ENCODE results near the gene ANXA5.

ANXA5 gene

DNA sequence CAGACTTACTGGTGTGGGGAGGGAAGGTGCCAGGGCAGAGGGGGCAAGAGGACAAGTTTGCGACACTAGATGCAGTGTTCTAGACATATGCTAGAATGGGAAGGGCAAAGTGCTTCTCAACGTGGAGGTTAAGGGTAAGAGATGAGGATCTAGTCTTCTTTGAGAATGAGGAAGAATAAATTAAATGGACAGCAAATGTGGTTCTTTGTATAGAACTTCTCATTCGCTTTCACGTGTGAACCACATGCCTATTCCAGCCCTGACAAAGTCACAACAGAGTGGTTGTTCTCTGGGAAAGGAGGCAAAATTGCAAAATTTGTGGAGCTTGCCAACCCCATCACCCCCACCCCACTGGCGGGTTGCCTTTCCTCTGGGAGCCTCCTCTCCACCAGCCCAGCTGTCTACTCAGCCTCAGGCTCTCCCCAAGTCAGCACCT lies 1.5 kb upstream of the ANXA5 start:
- no peak for TF ChIP-seq GATA3 (IDR thresholded peaks at IDR 0.05; ENCODE audit: low read depth, low read length)
- TF ChIP-seq GATA2 (IDR thresholded peaks at IDR 0.05; ENCODE audit: low read depth, low read length): no peak

DNA sequence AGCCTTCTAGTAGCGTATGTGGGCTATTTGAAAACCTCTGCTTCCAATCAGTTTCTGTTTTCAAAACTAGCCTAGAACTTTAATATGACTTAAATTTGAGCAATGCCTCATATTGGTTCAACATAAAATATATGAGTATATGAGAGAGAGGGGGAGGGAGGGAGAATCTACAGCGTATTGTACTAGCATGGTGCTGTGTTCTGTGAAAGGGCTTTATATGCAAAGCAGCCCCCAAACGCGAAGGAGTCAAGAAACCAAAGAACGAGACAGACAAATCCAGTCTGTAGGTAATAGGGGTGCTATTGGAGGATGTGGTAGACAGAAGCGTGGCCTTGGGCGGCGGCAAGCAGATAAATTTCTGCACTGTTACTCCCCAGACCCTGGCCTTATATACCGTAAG lies 784 bp upstream of the ANXA5 start:
- TF ChIP-seq GATA2 (IDR thresholded peaks at IDR 0.05; ENCODE audit: low read depth, low read length) (no peak), GATA3 (IDR thresholded peaks at IDR 0.05; ENCODE audit: low read depth, low read length) (no peak)

DNA sequence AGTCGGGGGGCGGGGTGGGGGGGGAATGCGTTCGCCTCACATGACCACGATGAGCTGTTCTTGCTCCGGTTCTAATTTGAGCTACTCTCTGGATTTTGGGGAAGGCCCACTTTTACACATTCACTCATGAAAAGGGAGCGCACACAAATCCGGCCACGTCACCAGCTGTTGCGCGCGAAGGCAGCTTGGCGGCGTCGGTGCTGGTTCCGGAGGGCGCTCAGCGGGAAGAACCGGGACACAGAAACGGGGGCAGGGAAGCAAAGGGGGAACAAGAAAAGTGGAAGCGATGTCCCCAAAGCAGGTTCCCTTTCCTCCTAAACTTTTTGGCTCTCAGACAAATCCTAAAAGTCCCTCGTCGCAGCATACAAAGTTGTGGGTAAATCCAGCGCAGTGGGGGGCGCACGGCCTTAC lies 605 bp downstream of the ANXA5 start:
- TF ChIP-seq GATA3 (IDR thresholded peaks at IDR 0.05; ENCODE audit: low read depth, low read length) (no peak), GATA2 (IDR thresholded peaks at IDR 0.05; ENCODE audit: low read depth, low read length) (no peak)

DNA sequence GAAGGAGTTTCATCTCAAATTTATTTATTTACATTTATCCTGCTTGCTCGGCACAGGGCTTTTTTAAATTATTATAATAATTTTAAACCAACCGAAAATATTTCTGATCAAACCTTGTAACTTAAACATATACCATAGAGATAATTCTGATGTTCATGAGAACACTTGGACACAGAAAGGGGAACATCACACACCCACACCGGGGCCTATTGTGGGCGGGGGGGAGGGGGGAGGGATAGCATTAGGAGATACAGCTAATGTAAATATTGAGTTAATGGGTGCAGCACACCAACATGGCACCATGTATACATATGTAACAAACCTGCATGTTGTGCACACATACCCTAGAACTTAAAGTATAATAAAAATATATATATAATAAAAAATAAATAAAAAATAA lies 2.9 kb downstream of the ANXA5 start:
- TF ChIP-seq GATA2 (IDR thresholded peaks at IDR 0.05; ENCODE audit: low read depth, low read length): no peak
- no peak for TF ChIP-seq GATA3 (IDR thresholded peaks at IDR 0.05; ENCODE audit: low read depth, low read length)

DNA sequence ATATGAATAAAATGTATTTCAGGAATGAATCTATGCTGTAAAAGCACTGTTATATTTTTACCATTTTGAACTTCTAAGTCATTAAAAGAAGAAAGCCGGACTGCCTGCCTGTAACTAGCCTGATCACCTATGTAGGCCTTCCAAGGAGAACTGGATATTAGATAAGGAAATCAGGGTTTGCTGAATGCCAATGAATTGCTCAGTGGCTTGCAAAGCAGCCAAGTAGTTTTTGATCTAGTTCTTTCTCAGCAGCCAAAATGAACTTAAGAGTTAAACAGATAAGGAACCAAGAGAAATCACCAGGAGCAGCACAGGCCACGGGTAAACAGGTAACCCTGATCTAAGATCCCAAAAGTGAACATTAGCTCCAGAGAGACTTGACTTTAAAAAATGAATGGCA lies 3.3 kb downstream of the ANXA5 start:
- TF ChIP-seq GATA3 (IDR thresholded peaks at IDR 0.05; ENCODE audit: low read depth, low read length) (no peak), GATA2 (IDR thresholded peaks at IDR 0.05; ENCODE audit: low read depth, low read length) (no peak)

DNA sequence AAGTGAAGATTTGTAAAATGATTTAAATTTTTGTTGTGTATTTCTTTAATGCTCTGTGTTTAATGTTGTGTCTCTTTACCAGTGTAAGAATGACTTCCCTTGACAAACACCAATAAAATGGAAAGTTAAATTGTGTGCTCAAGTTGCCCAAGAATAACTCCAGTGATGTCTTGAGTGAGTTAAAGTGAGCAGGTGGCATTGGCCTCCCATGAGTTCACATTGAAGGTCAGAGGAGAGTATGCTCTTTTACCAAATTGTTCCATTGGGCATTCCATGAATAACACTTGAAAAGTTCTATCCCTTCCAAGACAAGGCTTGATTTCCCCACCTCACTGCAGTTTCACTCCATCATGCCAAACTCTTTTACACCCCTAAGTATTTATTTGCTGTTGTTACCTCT lies 4.5 kb downstream of the ANXA5 start:
- TF ChIP-seq GATA3 (IDR thresholded peaks at IDR 0.05; ENCODE audit: low read depth, low read length) (no peak), GATA2 (IDR thresholded peaks at IDR 0.05; ENCODE audit: low read depth, low read length) (no peak)

DNA sequence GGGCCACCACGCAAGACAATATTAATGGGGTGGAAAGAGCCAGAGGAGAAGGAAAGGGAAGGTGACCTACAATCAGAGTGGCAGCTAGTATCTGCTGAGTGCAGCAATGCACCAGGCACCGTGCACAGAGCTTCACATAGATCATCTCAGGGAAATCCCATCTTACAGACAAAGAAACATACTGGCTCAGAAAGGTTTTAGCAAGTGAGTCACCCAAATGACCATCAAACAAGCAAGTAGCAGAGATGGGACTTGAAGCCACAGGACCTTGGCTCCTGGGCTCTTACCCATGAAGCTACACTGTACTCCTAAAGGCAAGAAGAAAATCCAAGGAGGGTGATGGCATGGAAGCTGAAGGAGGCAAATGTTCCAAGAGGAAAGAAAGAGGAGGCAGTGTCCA lies 6.8 kb downstream of the ANXA5 start:
- TF ChIP-seq GATA2 (IDR thresholded peaks at IDR 0.05; ENCODE audit: low read depth, low read length) (no peak), GATA3 (IDR thresholded peaks at IDR 0.05; ENCODE audit: low read depth, low read length) (no peak)

DNA sequence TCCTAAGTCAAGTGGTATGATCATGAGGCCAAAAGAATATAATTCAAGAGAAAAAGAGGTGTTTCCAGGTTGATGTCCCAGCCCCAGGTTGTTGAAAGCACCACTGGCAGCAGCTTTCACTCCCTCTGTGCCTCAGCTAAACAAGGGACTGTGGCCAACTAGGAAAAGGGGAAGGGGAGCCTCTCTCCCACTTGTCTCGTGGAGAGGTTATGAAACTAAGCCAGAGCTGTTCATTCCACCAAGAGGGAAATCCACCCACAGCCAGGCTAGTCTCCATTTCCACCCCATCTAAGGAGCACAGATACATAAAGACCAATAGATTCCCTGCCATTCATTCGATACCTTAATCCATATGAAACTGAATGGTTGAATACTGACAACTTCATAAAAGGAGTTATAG lies 8.1 kb downstream of the ANXA5 start:
- TF ChIP-seq GATA3 (IDR thresholded peaks at IDR 0.05; ENCODE audit: low read depth, low read length): no peak
- no peak for TF ChIP-seq GATA2 (IDR thresholded peaks at IDR 0.05; ENCODE audit: low read depth, low read length)

DNA sequence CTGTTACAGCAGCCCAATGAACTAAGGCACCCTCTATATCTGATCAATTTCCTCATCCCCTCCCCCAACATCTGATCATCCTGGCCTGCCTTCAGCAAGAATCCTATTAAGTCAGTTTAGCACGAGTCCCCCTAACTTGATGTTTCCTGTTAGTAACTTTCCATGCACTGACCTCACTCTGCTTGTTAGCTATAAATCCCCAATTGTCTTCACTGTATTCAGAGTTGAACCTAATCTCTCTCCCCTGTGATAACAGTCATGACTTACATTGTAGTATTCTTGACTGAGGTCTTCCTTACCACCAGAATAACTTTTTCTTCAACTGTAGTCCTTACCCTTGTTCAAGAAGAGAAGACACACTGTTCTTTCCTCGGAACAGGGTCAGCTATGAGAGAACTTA lies 8.5 kb downstream of the ANXA5 start:
- no peak for TF ChIP-seq GATA3 (IDR thresholded peaks at IDR 0.05; ENCODE audit: low read depth, low read length)
- no peak for TF ChIP-seq GATA2 (IDR thresholded peaks at IDR 0.05; ENCODE audit: low read depth, low read length)

DNA sequence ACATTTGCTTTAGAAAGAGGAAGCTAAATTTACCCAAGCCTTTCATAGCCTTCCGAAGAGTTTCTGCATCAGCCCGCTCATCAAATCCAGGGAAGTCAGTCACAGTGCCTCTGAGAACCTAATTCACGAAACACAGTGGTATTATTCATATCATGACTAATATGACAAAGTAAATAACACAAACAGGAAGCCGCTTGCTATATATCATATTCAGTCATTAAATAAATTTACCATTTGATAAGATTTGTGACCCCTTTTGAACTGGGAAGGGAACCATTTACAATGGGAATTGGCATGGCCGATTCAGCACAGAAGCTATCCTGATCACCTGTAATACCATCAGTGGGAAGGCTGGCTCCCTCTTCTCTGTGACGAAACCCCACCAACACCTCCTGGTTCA lies 10.5 kb downstream of the ANXA5 start:
- TF ChIP-seq GATA2 (IDR thresholded peaks at IDR 0.05; ENCODE audit: low read depth, low read length) (no peak), GATA3 (IDR thresholded peaks at IDR 0.05; ENCODE audit: low read depth, low read length) (no peak)

DNA sequence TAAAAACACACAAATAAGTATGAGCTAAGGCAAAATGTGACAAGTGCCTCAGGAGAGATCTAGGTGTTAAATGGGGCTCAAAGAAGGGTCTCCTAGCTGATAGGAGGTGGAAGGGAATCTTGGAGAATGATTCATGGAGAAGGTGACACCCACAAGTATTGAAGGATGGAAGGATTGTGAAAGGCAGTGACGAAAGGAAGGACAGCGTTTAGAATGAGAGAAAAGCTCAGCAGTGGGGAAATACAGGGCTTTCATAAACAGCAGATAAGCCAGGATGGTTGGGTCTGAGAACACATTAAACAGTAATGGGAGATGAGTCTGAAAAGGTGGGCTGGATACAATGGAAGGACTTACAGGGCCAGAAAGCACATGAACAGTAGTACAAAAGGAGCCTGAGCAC lies 11.5 kb downstream of the ANXA5 start:
- TF ChIP-seq GATA2 (IDR thresholded peaks at IDR 0.05; ENCODE audit: low read depth, low read length) (no peak), GATA3 (IDR thresholded peaks at IDR 0.05; ENCODE audit: low read depth, low read length) (no peak)

DNA sequence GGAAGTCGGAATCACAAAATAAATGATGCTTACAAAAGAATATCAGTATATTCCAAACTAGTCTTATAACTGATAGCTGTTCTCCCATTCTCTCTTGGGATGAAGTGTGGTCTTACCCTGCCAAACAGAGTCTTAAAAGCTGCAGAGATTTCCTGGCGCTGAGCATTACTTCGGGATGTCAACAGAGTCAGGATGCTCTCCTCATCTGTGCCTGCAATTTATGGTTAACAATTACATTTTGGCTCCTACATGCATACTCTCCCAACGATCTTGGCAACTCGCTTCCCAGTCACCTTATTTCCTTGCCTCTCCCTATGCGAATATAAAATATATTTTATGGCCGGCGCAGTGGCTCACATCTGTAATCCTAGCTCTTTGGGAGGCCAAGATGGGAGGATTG lies 12.2 kb downstream of the ANXA5 start:
- no peak for TF ChIP-seq GATA3 (IDR thresholded peaks at IDR 0.05; ENCODE audit: low read depth, low read length)
- TF ChIP-seq GATA2 (IDR thresholded peaks at IDR 0.05; ENCODE audit: low read depth, low read length): no peak

DNA sequence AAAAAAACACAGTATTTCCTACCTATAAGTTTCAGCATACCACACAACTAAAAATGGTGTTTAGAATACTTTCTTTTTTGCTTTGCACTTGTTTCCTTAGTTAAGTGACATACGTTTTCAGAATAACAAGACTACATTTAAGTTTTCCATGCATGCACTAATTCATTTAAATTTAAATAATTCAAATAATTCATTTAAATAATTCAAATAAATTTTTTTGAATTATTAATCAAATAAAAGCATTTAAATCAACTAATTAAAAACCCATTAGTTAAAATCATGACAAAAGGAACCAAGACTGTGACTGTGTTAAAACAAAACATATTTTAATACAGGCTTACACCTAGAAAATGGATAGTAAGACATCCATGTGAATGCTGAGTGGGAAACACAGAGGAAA lies 12.8 kb downstream of the ANXA5 start:
- TF ChIP-seq GATA2 (IDR thresholded peaks at IDR 0.05; ENCODE audit: low read depth, low read length) (no peak), GATA3 (IDR thresholded peaks at IDR 0.05; ENCODE audit: low read depth, low read length) (no peak)

DNA sequence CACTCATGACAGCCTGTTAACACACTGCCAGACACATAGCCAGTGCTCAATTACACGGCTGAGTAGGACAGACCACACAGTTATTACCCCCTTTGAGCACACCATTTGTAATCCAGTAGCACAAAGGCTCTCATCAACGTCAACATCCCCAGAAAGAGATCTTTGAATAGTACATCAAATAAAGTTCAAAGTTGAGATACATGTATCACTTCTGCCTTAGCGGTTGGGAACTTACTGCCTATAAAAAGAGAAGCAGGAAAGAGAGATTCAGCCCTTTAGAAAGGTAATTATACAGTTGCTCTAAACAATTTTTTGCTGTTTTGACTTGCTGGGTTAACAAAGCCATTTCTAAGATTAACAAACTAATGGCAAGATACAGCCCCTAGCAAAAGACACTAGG lies 16.2 kb downstream of the ANXA5 start:
- TF ChIP-seq GATA3 (IDR thresholded peaks at IDR 0.05; ENCODE audit: low read depth, low read length): no peak
- no peak for TF ChIP-seq GATA2 (IDR thresholded peaks at IDR 0.05; ENCODE audit: low read depth, low read length)

DNA sequence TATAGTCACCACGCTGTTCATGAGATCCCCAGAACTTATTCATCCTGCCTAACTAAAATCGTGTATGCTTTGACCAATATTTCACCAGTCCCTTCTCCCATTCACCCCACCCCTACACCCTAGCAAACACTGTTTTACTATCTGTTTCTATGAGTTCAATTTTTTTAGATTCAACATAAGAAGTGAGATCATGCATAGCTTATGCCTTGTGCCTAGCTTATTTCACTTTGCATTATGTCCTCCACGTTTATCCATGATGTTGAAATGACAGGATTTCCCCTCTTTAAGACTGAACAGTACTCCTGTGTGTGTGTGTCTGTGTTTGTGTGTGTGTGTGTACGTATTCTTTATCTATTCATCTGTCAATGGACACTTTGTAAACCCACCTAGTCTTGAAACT lies 16.8 kb downstream of the ANXA5 start:
- no peak for TF ChIP-seq GATA2 (IDR thresholded peaks at IDR 0.05; ENCODE audit: low read depth, low read length)
- TF ChIP-seq GATA3 (IDR thresholded peaks at IDR 0.05; ENCODE audit: low read depth, low read length): no peak

DNA sequence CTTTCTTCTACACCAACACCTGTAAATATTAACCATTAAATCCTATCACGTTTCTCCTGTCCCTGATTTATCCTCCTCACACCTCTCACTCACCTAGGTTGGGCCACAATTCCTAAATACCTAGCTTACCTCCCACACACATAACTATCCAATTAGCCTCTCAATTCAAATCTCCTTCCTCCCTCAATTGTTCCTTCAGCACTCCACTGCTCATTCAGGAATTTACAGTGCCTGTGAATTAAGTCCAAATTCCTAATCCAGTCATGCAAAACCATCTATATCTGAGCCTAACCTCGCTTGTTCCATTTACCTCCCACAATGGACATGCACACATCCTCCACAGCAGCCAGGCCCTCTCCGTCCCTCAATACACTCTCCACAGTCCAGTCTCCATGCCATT lies 17.5 kb downstream of the ANXA5 start:
- TF ChIP-seq GATA2 (IDR thresholded peaks at IDR 0.05; ENCODE audit: low read depth, low read length) (no peak), GATA3 (IDR thresholded peaks at IDR 0.05; ENCODE audit: low read depth, low read length) (no peak)
